Mesenchymal stem cell (in vitro differentiated cells and primary cell): Measurements from ENCODE around the gene ATP9A.
"Not testable (repeated sequence)": the region's sequence is repeated elsewhere in the genome, so short reads cannot be mapped to it uniquely, and the experiment has no call there.

Experiments
- DNase-seq: peaks from one replicate; pipeline ENCODE4 v3.0.0-alpha.2; 2013
- H2AFZ ChIP-seq: one replicate; pipeline ENCODE4 v1.6.1; 2013; ENCODE audit warnings: low read depth, mild to moderate bottlenecking, control low read depth, inconsistent platforms, low read length, moderate library complexity
- H2AK5ac ChIP-seq: 2 replicates; pipeline ENCODE4 v1.6.1; 2013; ENCODE audit warnings: low read length, moderate library complexity, mild to moderate bottlenecking, inconsistent platforms; ENCODE audit not compliant: severe bottlenecking
- H2BK120ac ChIP-seq: one replicate; pipeline ENCODE4 v1.6.1; 2013; ENCODE audit warnings: low read depth, mild to moderate bottlenecking, inconsistent platforms, low read length, moderate library complexity
- H2BK12ac ChIP-seq, 2 experiments: one replicate each; pipeline ENCODE4 v1.6.1; 2013; ENCODE audit warnings: inconsistent platforms in 2 of 2, low read length in 2 of 2, mild to moderate bottlenecking in 2 of 2, moderate library complexity in 2 of 2, control low read depth in 1 of 2
- H2BK15ac ChIP-seq: one replicate; pipeline ENCODE4 v1.6.1; 2013; ENCODE audit warnings: mild to moderate bottlenecking, low read depth, inconsistent platforms; ENCODE audit not compliant: poor library complexity, severe bottlenecking
- H2BK5ac ChIP-seq: 2 replicates; pipeline ENCODE4 v1.6.1; 2013; ENCODE audit warnings: low read depth, mild to moderate bottlenecking, low read length, control low read depth, inconsistent platforms; ENCODE audit not compliant: poor library complexity, severe bottlenecking
- H3K14ac ChIP-seq, 2 experiments: one replicate each; pipeline ENCODE4 v1.6.1; 2013; ENCODE audit warnings: inconsistent platforms in 2 of 2, low read length in 2 of 2, control low read depth in 1 of 2, mild to moderate bottlenecking in 1 of 2, moderate library complexity in 1 of 2
- H3K18ac ChIP-seq, 2 experiments: one replicate each; pipeline ENCODE4 v1.6.1; 2013; ENCODE audit warnings: inconsistent platforms in 2 of 2, low read length in 2 of 2, control low read depth in 1 of 2, low read depth in 1 of 2, mild to moderate bottlenecking in 1 of 2
- H3K23ac ChIP-seq, 2 experiments: one replicate each; pipeline ENCODE4 v1.6.1; 2013; ENCODE audit warnings: inconsistent platforms in 2 of 2, low read length in 2 of 2, mild to moderate bottlenecking in 2 of 2, moderate library complexity in 2 of 2, control low read depth in 1 of 2
- H3K27ac ChIP-seq: 2 replicates; pipeline ENCODE4 v1.5.1; 2013; ENCODE audit warnings: mild to moderate bottlenecking, moderate library complexity, low read length, control low read depth, inconsistent platforms; ENCODE audit not compliant: poor library complexity, severe bottlenecking
- H3K27me3 ChIP-seq, 2 experiments: 2 replicates each; pipeline versions ENCODE4 v1.6.1 to v1.7.0; 2013; ENCODE audit warnings: low read length in 2 of 2, mild to moderate bottlenecking in 2 of 2, moderate library complexity in 2 of 2, control low read depth in 1 of 2, inconsistent platforms in 1 of 2; ENCODE audit not compliant: control insufficient read depth in 1 of 2, insufficient read depth in 1 of 2
- H3K36me3 ChIP-seq, 2 experiments: 2 replicates each; pipeline versions ENCODE4 v1.6.1 to v1.7.0; 2013; ENCODE audit warnings: low read length in 2 of 2, control low read depth in 1 of 2, inconsistent platforms in 1 of 2, low read depth in 1 of 2, mild to moderate bottlenecking in 1 of 2; ENCODE audit not compliant: insufficient read depth in 2 of 2, control insufficient read depth in 1 of 2
- H3K4ac ChIP-seq, 2 experiments: one replicate each; pipeline ENCODE4 v1.6.1; 2013; ENCODE audit warnings: inconsistent platforms in 2 of 2, low read length in 2 of 2, mild to moderate bottlenecking in 2 of 2, moderate library complexity in 2 of 2, control low read depth in 1 of 2, low read depth in 1 of 2
- H3K4me1 ChIP-seq: 2 replicates; pipeline ENCODE4 v1.6.1; 2013; ENCODE audit warnings: low read depth, low read length, control low read depth; ENCODE audit not compliant: control insufficient read depth, insufficient read depth
- H3K4me2 ChIP-seq: 2 replicates; pipeline ENCODE4 v1.6.1; 2013; ENCODE audit warnings: low read length, mild to moderate bottlenecking, inconsistent platforms; ENCODE audit not compliant: poor library complexity, severe bottlenecking
- H3K4me3 ChIP-seq, 2 experiments: 2 replicates each; pipeline versions ENCODE4 v1.5.1 to v1.7.0; 2013; ENCODE audit warnings: low read length in 2 of 2, mild to moderate bottlenecking in 2 of 2, control low read depth in 1 of 2, low read depth in 1 of 2; ENCODE audit not compliant: insufficient read depth in 1 of 2
- H3K79me1 ChIP-seq: replicated peaks from 2 replicates; pipeline ENCODE4 v1.6.1; 2013; ENCODE audit warnings: mild to moderate bottlenecking, control low read depth, low read length, inconsistent platforms; ENCODE audit not compliant: poor library complexity, severe bottlenecking
- H3K9ac ChIP-seq: 2 replicates; pipeline ENCODE4 v1.7.0; 2013; ENCODE audit warnings: mild to moderate bottlenecking, low read length, moderate library complexity
- H3K9me3 ChIP-seq: 2 replicates; pipeline ENCODE4 v1.7.0; 2013; ENCODE audit warnings: mild to moderate bottlenecking, low read length; ENCODE audit not compliant: control insufficient read depth
- H4K8ac ChIP-seq: one replicate; pipeline ENCODE4 v1.6.1; 2013; ENCODE audit warnings: inconsistent platforms, mild to moderate bottlenecking, low read length, moderate library complexity
- H4K91ac ChIP-seq: one replicate; pipeline ENCODE4 v1.6.1; 2013; ENCODE audit warnings: mild to moderate bottlenecking, low read length, inconsistent platforms
- whole genome bisulfite sequencing: methylation state at CpG from one replicate; pipeline ENCODE4 v1.1.7; 2013; ENCODE audit warnings: mixed read lengths; 5-methylcytosine and 5-hydroxymethylcytosine counted together

ATP9A gene

DNA sequence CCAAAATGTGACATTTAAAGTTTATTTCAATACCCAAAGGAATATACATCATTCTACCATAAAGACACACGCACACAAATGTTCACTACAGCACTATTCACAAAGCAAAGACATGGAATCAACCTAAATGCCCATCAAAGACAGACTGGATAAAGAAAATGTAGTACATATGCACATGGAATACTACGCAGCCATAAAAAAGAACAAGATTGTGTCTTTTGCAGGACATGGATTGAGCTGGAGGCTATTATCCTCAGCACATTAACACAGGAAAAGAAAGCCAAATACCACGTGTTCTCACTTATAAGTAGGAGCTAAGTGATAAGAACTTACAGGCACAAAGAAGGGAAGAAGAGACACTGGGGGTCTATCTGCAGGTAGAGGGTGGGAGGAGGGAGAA lies 22.4 kb downstream of the ATP9A start:
- Histone ChIP-seq H2BK12ac (no peak overlapping the region), H3K27ac (no peak overlapping the region), H4K8ac (no peak overlapping the region), H3K79me1 (peaks cover 20% of the 10 kb centered on the region), H3K18ac (no peak overlapping the region), H3K4me3 (no peak overlapping the region), H2BK15ac (no peak overlapping the region), H4K91ac (no peak overlapping the region), H3K4me2 (no peak overlapping the region), H3K4ac (no peak overlapping the region), H2BK5ac (no peak overlapping the region), H2AFZ (no peak overlapping the region), H3K23ac (no peak overlapping the region), H2BK120ac (no peak overlapping the region), H3K36me3 (no peaks in the 10 kb centered on the region), H3K27me3 (no peaks in the 10 kb centered on the region), H3K9ac (no peak overlapping the region), H3K4me1 (peaks cover 23% of the 10 kb centered on the region), H3K9me3 (no peaks in the 10 kb centered on the region), H2AK5ac (no peak overlapping the region), H3K14ac (no peak overlapping the region)
- DNase-seq, result no peak
- WGBS, result 100% methylated on average over 2 of the region's 3 CpGs

GRCh38 chr20:51740838-51741237 lies 27.4 kb downstream of the ATP9A start:
- H3K23ac ChIP-seq, result no peak overlapping the region
- no peak for DNase-seq
- H3K36me3 ChIP-seq, result no peaks in the 10 kb centered on the region
- H2AFZ ChIP-seq, result no peak overlapping the region
- no peaks in the 10 kb centered on the region for H3K27me3 ChIP-seq
- H3K4me1 ChIP-seq, result peaks cover 13% of the 10 kb centered on the region
- no peak overlapping the region for H2BK15ac ChIP-seq
- no peak overlapping the region for H3K4me2 ChIP-seq
- H2BK5ac ChIP-seq, result no peak overlapping the region
- H2BK12ac ChIP-seq, result peak overlapping the region in 1 of 2 experiments; percentile 1
- no peak overlapping the region for H2AK5ac ChIP-seq
- no peak overlapping the region for H3K9ac ChIP-seq
- H4K91ac ChIP-seq, result no peak overlapping the region
- H3K27ac ChIP-seq, result no peak overlapping the region
- H3K4ac ChIP-seq, result no peak overlapping the region
- no peak overlapping the region for H3K14ac ChIP-seq
- no peaks in the 10 kb centered on the region for H3K9me3 ChIP-seq
- WGBS, result 89% methylated on average over 2 of the region's 3 CpGs
- H4K8ac ChIP-seq, result no peak overlapping the region
- no peak overlapping the region for H3K4me3 ChIP-seq
- H3K18ac ChIP-seq, result no peak overlapping the region
- peaks cover 24% of the 10 kb centered on the region for H3K79me1 ChIP-seq
- H2BK120ac ChIP-seq, result no peak overlapping the region

DNA sequence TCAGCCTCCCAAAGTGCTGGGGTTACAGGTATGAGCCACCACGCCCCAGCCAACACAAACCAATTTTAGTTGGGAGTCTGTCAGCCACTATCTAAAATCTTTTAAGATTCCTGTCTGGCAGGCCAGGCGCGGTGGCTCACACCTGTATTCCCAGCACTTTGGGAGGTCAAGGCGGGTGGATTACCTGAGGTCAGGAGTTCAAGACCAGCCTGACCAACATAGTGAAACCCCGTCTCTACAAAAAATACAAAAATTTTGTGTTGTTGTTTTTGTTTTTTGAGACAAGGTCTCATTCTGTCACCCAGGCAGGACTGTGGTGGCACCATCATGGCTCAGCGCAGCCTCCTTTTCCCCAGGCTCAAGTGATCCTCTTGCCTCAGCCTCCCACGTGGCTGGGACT lies 27.9 kb downstream of the ATP9A start:
- not testable (repeated sequence) for H3K23ac ChIP-seq, H2BK5ac ChIP-seq, H3K14ac ChIP-seq, H3K18ac ChIP-seq, H3K27me3 ChIP-seq, H2AK5ac ChIP-seq, H2BK12ac ChIP-seq, H4K8ac ChIP-seq, H3K4me2 ChIP-seq, H3K27ac ChIP-seq, H2AFZ ChIP-seq, H4K91ac ChIP-seq, H3K9me3 ChIP-seq, H2BK120ac ChIP-seq, DNase-seq, H2BK15ac ChIP-seq, H3K4ac ChIP-seq, H3K4me3 ChIP-seq, H3K36me3 ChIP-seq, H3K9ac ChIP-seq
- 92% methylated on average over 5 of the region's 7 CpGs for WGBS
- H3K4me1 ChIP-seq, result peaks cover 13% of the 10 kb centered on the region
- H3K79me1 ChIP-seq, result peaks cover 24% of the 10 kb centered on the region

DNA sequence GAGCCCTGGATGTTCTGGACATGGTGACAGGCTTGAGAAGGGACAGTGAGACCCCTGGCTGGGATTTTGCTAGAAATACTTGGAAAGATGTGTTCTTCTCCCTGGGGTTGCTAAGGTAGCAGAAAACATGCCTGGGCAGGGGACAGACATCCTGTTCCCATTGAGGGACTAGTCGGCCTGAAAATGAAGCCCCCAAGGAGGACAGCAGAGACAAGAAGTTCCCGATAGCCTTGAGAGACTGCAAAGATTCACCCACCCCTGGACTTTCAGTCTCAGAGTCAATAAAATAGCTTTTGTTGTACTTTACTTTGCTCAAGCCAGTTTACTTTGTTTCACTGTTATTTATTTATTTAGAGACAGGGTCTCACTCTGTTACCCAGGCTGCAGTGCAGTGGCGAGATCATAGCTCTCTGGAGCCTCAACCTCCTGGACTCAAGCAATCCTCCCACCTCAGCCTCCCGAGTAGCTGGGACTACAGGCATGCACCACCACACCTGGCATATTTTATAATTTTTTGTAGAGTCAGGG lies 28.4 kb downstream of the ATP9A start:
- Histone ChIP-seq H3K9ac (no peak overlapping the region), H3K36me3 (no peaks in the 10 kb centered on the region), H4K8ac (no peak overlapping the region), H3K9me3 (no peaks in the 10 kb centered on the region), H3K23ac (no peak overlapping the region), H3K27ac (no peak overlapping the region), H2BK12ac (no peak overlapping the region), H3K14ac (no peak overlapping the region), H3K4me1 (peaks cover 11% of the 10 kb centered on the region), H3K4me2 (no peak overlapping the region), H2AFZ (no peak overlapping the region), H2BK120ac (no peak overlapping the region), H3K4me3 (no peak overlapping the region), H2AK5ac (no peak overlapping the region), H4K91ac (no peak overlapping the region), H2BK15ac (peak overlapping the region; percentile 33), H3K79me1 (peaks cover 24% of the 10 kb centered on the region), H2BK5ac (no peak overlapping the region), H3K18ac (no peak overlapping the region), H3K4ac (no peak overlapping the region), H3K27me3 (no peaks in the 10 kb centered on the region)
- WGBS, result 86% methylated on average over 3 of the region's 4 CpGs
- no peak for DNase-seq
